ENCODE results near the gene MPZL2. TPM values are rescaled to one million over a fixed set of nuclear protein-coding genes. Genes with fewer than 3 reads are reported as not detected.

Gene MPZL2
- total and polyA plus RNA-seq, 9 of the 15 experiments (the other 6 are each of a cell fraction or from before 2014, with no cell fraction given), result 0.09 to 0.28 (median 0.18) TPM; not detected in 2

DNA sequence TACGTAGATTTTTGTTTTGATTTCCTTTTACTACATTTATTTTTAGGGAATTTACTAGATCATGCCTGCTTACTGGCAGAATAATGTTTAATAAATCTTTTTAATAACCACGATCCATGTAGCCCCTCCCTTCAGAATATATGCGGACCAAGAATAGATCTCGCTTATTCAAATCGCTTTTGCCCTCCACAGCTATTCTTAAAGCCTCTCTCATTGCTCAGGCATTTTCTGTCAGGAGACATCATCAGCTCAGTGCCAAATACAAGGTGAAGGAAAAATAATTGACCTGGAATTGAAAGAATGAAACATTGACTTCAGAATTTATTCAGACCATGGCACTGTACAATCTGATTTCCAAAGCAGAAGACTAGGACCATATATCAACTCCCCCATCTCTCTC, 29.3 kb downstream of the MPZL2 start:
- 43% methylated on average over 5 of the region's 5 CpGs for WGBS (ENCODE audit: insufficient coverage, low coverage, missing lambda C conversion rate)
- DNase-seq (ENCODE audit: extremely low read depth in 1 of 4, low spot score in 3 of 4) (no peak), ATAC-seq (no peak), FAIRE-seq (no peak)
- intact Hi-C loops (cut with micrococcal nuclease) (no loop called here), in situ Hi-C loops (cut with MboI) (no loop called here)
- Histone ChIP-seq H3K9me3 (replicated peaks; ENCODE audit: control insufficient read depth, insufficient read depth, low read depth, low read length) (no peaks in the 10 kb centered on the region), H3K4me1 (replicated peaks in 1 of 2; ENCODE audit: control insufficient read depth in 2 of 2, insufficient read depth in 2 of 2, low read length in 2 of 2) (peaks cover 0 to 2% of the 10 kb centered on the region in 2 experiments; a peak in 1 of 5 replicates), H3K27ac (ENCODE audit: extremely low read depth, low read depth, low read length) (no peak overlapping the region), H3K79me2 (ENCODE audit: control insufficient read depth, insufficient read depth, low read length) (no peaks in the 10 kb centered on the region), H3K9ac (ENCODE audit: insufficient read depth in 1 of 2, low read depth in 2 of 2, low read length in 2 of 2) (no peak overlapping the region), H2AFZ (ENCODE audit: low read depth, low read length) (no peak overlapping the region), H3K4me2 (ENCODE audit: insufficient read depth, low read length) (no peak overlapping the region), H3K36me3 (ENCODE audit: control insufficient read depth, insufficient read depth, low read length) (no peaks in the 10 kb centered on the region), H3K27me3 (ENCODE audit: control insufficient read depth in 2 of 2, insufficient read depth in 2 of 2, low read length in 2 of 2) (peaks cover 4 to 7% of the 10 kb centered on the region in 2 experiments; a peak in 2 of 5 replicates), H4K20me1 (replicated peaks; ENCODE audit: control insufficient read depth, insufficient read depth, low read length) (no peaks in the 10 kb centered on the region; the same call in 1 of the 2 replicates), H3K9me1 (ENCODE audit: control insufficient read depth, insufficient read depth, low read length) (no peaks in the 10 kb centered on the region), H3K4me3 (no peak overlapping the region)
- no TSS peak for BruUV-seq (replicated peaks)
- ChIA-PET POLR2A (no interaction called here), CTCF (ENCODE audit: low intra/inter-chr PET ratio) (no interaction called here)
- no peak for TF ChIP-seq CHD2 (IDR thresholded peaks at IDR 0.05; ENCODE audit: low read depth, low read length)
- no peak for TF ChIP-seq KLF16 (IDR thresholded peaks at IDR 0.05)
- TF ChIP-seq NCOR1 (IDR thresholded peaks at IDR 0.05), result no peak
- no peak for TF ChIP-seq NR1H2 (CRISPR knock-in tag; IDR thresholded peaks at IDR 0.05)
- no peak for TF ChIP-seq HDAC3 (IDR thresholded peaks at IDR 0.05; ENCODE audit: borderline replicate concordance, partially characterized antibody)
- TF ChIP-seq, protein P1, sequence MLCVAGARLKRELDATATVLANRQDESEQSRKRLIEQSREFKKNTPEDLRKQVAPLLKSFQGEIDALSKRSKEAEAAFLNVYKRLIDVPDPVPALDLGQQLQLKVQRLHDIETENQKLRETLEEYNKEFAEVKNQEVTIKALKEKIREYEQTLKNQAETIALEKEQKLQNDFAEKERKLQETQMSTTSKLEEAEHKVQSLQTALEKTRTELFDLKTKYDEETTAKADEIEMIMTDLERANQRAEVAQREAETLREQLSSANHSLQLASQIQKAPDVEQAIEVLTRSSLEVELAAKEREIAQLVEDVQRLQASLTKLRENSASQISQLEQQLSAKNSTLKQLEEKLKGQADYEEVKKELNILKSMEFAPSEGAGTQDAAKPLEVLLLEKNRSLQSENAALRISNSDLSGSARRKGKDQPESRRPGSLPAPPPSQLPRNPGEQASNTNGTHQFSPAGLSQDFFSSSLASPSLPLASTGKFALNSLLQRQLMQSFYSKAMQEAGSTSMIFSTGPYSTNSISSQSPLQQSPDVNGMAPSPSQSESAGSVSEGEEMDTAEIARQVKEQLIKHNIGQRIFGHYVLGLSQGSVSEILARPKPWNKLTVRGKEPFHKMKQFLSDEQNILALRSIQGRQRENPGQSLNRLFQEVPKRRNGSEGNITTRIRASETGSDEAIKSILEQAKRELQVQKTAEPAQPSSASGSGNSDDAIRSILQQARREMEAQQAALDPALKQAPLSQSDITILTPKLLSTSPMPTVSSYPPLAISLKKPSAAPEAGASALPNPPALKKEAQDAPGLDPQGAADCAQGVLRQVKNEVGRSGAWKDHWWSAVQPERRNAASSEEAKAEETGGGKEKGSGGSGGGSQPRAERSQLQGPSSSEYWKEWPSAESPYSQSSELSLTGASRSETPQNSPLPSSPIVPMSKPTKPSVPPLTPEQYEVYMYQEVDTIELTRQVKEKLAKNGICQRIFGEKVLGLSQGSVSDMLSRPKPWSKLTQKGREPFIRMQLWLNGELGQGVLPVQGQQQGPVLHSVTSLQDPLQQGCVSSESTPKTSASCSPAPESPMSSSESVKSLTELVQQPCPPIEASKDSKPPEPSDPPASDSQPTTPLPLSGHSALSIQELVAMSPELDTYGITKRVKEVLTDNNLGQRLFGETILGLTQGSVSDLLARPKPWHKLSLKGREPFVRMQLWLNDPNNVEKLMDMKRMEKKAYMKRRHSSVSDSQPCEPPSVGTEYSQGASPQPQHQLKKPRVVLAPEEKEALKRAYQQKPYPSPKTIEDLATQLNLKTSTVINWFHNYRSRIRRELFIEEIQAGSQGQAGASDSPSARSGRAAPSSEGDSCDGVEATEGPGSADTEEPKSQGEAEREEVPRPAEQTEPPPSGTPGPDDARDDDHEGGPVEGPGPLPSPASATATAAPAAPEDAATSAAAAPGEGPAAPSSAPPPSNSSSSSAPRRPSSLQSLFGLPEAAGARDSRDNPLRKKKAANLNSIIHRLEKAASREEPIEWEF (CRISPR knock-in tag; IDR thresholded peaks at IDR 0.05), result no peak
- TF ChIP-seq EP300 (IDR thresholded peaks at IDR 0.05; ENCODE audit: low read length), result no peak
- no peak for TF ChIP-seq PCBP2 (IDR thresholded peaks at IDR 0.05; ENCODE audit: low read depth, low read length, poor library complexity, severe bottlenecking)
- no peak for TF ChIP-seq ZNF253 (CRISPR knock-in tag; conservative IDR thresholded peaks at IDR 0.05)
- no peak for TF ChIP-seq RBM25 (IDR thresholded peaks at IDR 0.05; ENCODE audit: low read depth, low read length, severe bottlenecking)
- no peak for TF ChIP-seq MAZ (CRISPR knock-in tag; conservative IDR thresholded peaks at IDR 0.05 in 1 of 2, IDR thresholded peaks at IDR 0.05 in 1 of 2)
- no peak for TF ChIP-seq SMARCE1 (IDR thresholded peaks at IDR 0.05)
- TF ChIP-seq, protein P2, sequence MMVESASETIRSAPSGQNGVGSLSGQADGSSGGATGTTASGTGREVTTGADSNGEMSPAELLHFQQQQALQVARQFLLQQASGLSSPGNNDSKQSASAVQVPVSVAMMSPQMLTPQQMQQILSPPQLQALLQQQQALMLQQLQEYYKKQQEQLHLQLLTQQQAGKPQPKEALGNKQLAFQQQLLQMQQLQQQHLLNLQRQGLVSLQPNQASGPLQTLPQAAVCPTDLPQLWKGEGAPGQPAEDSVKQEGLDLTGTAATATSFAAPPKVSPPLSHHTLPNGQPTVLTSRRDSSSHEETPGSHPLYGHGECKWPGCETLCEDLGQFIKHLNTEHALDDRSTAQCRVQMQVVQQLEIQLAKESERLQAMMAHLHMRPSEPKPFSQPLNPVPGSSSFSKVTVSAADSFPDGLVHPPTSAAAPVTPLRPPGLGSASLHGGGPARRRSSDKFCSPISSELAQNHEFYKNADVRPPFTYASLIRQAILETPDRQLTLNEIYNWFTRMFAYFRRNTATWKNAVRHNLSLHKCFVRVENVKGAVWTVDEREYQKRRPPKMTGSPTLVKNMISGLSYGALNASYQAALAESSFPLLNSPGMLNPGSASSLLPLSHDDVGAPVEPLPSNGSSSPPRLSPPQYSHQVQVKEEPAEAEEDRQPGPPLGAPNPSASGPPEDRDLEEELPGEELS (CRISPR knock-in tag; IDR thresholded peaks at IDR 0.05; ENCODE audit: borderline replicate concordance), result no peak
- TF ChIP-seq TCF3 (CRISPR knock-in tag; IDR thresholded peaks at IDR 0.05), result no peak
- TF ChIP-seq SRSF7 (optimal IDR thresholded peaks at IDR 0.05; ENCODE audit: low read depth, low read length), result no peak
- TF ChIP-seq PYGO2 (tag; IDR thresholded peaks at IDR 0.05), result no peak
- TF ChIP-seq TCF7 (IDR thresholded peaks at IDR 0.05; ENCODE audit: borderline replicate concordance), result no peak
- no peak for TF ChIP-seq DIDO1 (tag; IDR thresholded peaks at IDR 0.05; ENCODE audit: low read depth)

Data from K562 (cell line).